ENCODE measurements around the gene ETV2. TPM values are rescaled to one million over a fixed set of nuclear protein-coding genes. Genes with fewer than 3 reads are reported as not detected.

Gene ETV2
- total and polyA plus RNA-seq, 8 donors: 0.55 to 11.7 (median 6.1) TPM; not detected in 3

DNA sequence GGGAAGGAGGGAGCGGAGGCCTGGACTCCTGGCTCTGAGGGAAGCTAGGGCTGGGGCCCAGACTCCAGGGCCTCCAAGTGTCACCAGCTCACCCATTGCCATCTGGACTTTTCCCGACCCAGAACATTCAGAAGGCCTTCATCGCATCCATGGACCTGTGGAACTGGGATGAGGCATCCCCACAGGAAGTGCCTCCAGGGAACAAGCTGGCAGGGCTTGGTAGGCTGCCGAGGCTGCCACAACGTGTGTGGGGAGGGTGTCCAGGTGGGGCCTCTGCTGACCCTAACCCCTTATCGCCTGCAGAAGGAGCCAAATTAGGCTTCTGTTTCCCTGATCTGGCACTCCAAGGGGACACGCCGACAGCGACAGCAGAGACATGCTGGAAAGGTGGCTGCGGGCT, 767 bp downstream of the ETV2 start:
- Histone ChIP-seq H3K36me3 (peaks cover 8 to 12% (median 12%) of the 10 kb centered on the region in 4 donors), H3K4me1 (peaks cover 12 to 45% (median 39%) of the 10 kb centered on the region in 4 donors), H3K27ac (no peak overlapping the region), H3K4me3 (no peak overlapping the region), H3K9me3 (no peaks in the 10 kb centered on the region), H3K27me3 (no peaks in the 10 kb centered on the region)
- intact Hi-C loops (cut with DNase I; ENCODE audit: low total_unique reads): no loop called here
- DNase-seq: no peak
- TF ChIP-seq POLR2A (IDR thresholded peaks at IDR 0.05) (no peak), EP300 (IDR thresholded peaks at IDR 0.05) (no peak), POLR2AphosphoS5 (IDR thresholded peaks at IDR 0.05) (no peak)
- TF ChIP-seq, protein P1, sequence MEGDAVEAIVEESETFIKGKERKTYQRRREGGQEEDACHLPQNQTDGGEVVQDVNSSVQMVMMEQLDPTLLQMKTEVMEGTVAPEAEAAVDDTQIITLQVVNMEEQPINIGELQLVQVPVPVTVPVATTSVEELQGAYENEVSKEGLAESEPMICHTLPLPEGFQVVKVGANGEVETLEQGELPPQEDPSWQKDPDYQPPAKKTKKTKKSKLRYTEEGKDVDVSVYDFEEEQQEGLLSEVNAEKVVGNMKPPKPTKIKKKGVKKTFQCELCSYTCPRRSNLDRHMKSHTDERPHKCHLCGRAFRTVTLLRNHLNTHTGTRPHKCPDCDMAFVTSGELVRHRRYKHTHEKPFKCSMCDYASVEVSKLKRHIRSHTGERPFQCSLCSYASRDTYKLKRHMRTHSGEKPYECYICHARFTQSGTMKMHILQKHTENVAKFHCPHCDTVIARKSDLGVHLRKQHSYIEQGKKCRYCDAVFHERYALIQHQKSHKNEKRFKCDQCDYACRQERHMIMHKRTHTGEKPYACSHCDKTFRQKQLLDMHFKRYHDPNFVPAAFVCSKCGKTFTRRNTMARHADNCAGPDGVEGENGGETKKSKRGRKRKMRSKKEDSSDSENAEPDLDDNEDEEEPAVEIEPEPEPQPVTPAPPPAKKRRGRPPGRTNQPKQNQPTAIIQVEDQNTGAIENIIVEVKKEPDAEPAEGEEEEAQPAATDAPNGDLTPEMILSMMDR (IDR thresholded peaks at IDR 0.05): no peak
- WGBS, 5 donors: 76 to 83% (median 78%) methylated on average over 9 to 10 of the region's 10 CpGs

DNA sequence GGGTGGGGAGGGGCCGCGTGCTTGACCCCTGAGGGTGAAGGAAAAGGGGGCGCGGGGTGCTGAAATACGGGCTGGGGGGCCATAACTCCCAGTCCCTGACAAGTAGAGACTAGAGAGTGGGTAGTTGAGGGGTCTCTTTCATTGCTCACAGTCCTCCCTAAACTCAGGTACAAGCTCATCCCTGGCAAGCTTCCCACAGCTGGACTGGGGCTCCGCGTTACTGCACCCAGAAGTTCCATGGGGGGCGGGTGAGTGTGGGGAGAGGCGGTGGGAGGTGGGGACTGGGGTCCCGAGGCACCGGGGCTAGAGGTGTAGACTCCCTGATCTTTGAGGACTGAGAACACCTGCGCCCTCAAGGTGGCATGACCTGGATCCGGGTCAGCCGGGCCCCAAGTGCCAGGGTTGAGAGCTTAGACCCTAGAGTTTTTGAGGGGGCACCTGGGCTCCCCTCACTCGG, 1.3 kb downstream of the ETV2 start:
- 32 to 38% (median 33%) methylated on average over 11 to 15 of the region's 15 CpGs for WGBS, 5 donors
- TF ChIP-seq POLR2AphosphoS5 (IDR thresholded peaks at IDR 0.05) (no peak), EP300 (IDR thresholded peaks at IDR 0.05) (no peak), POLR2A (IDR thresholded peaks at IDR 0.05) (no peak)
- TF ChIP-seq, protein P1 (IDR thresholded peaks at IDR 0.05): no peak
- peaks cover 3 to 7% (median 6%) of the 10 kb centered on the region in 4 donors for H3K36me3 ChIP-seq
- no peaks in the 10 kb centered on the region for H3K27me3 ChIP-seq
- H3K4me1 ChIP-seq: peaks cover 12 to 50% (median 44%) of the 10 kb centered on the region in 4 donors
- intact Hi-C loops (cut with DNase I; ENCODE audit: low total_unique reads): no loop called here
- peak overlapping the region; percentile 61 to 71 (median 67) for H3K4me3 ChIP-seq
- peak in 1 of 2 donors; percentile 43 for DNase-seq
- H3K27ac ChIP-seq: peak overlapping the region; percentile 88 to 97 (median 94)
- no peaks in the 10 kb centered on the region for H3K9me3 ChIP-seq

DNA sequence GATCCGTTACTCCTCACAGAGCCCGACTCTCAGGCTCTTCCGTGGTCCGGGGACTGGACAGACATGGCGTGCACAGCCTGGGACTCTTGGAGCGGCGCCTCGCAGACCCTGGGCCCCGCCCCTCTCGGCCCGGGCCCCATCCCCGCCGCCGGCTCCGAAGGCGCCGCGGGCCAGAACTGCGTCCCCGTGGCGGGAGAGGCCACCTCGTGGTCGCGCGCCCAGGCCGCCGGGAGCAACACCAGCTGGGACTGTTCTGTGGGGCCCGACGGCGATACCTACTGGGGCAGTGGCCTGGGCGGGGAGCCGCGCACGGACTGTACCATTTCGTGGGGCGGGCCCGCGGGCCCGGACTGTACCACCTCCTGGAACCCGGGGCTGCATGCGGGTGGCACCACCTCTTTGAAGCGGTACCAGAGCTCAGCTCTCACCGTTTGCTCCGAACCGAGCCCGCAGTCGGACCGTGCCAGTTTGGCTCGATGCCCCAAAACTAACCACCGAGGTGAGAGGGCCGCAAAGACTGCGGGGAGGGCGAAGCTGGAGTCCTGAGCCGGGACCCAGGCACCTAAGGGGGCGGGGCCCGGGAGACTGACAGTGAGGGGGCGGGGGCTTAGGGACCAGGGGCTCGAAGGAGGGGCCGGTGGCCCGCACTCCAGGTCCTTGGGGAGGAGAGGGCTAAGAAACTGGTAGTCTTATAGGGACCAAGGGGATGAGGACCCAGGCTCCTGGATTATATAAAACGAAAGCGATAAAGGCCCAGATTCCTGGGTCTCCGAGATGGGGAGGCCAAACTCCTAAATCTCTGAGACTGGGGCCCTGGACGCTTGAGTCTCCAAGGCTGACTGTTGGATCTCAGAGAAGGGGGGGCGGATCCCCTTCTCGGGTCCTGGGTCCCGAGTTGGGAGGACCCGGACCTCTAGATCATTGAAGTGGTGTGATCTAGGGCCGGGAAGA, 2.0 kb downstream of the ETV2 start:
- 0 to 1% (median 1%) methylated on average over 26 to 69 of the region's 69 CpGs for WGBS, 5 donors
- no peaks in the 10 kb centered on the region for H3K9me3 ChIP-seq
- peak; percentile 17 to 93 (median 77) for TF ChIP-seq POLR2AphosphoS5 (IDR thresholded peaks at IDR 0.05)
- TF ChIP-seq EP300 (IDR thresholded peaks at IDR 0.05): no peak
- TF ChIP-seq POLR2A (IDR thresholded peaks at IDR 0.05): peak in 1 of 4 donors; percentile 47
- TF ChIP-seq, protein P1 (IDR thresholded peaks at IDR 0.05): no peak
- H3K4me3 ChIP-seq: peak overlapping the region; percentile 61 to 71 (median 67)
- intact Hi-C loops (cut with DNase I; ENCODE audit: low total_unique reads): no loop called here
- DNase-seq: peak; percentile 90 to 94
- no peaks in the 10 kb centered on the region for H3K27me3 ChIP-seq
- H3K36me3 ChIP-seq: peaks cover 0 to under 1% (median 0%) of the 10 kb centered on the region in 4 donors
- H3K27ac ChIP-seq: peak overlapping the region; percentile 88 to 97 (median 94)
- H3K4me1 ChIP-seq: peaks cover 12 to 52% (median 46%) of the 10 kb centered on the region in 4 donors

DNA sequence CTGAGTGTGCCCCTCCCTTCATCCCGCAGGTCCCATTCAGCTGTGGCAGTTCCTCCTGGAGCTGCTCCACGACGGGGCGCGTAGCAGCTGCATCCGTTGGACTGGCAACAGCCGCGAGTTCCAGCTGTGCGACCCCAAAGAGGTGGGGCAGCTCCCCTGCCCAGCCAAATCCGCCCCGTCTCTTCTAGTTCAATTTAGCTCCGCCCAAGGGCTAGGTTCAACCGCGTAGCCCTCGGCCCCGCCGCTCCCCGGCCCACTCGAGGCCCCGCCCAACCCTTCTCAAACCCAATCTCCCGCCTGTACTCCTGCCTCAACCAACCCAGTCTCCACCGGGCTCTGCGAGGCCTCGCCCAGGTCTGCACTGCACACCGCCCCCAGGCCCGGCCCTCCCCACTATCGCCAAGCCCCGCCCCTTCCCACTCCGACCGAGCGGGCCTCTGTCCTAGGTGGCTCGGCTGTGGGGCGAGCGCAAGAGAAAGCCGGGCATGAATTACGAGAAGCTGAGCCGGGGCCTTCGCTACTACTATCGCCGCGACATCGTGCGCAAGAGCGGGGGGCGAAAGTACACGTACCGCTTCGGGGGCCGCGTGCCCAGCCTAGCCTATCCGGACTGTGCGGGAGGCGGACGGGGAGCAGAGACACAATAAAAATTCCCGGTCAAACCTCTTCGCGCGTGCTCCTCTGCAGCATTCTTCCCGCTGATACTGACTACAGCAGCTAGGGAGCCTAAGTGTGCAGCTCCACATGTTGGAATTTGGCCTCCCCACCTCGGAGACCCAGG, 2.9 kb downstream of the ETV2 start:
- intact Hi-C loops (cut with DNase I; ENCODE audit: low total_unique reads): no loop called here
- peak; percentile 98 for DNase-seq
- WGBS, 5 donors: 0 to 2% (median 1%) methylated on average over 40 to 60 of the region's 60 CpGs

More for the DNA sequence above, 2.9 kb downstream of the ETV2 start:
- Histone ChIP-seq H3K27ac (peak overlapping the region; percentile 88 to 97 (median 94)), H3K36me3 (no peaks in the 10 kb centered on the region), H3K4me1 (peaks cover 19 to 60% (median 54%) of the 10 kb centered on the region in 4 donors), H3K27me3 (no peaks in the 10 kb centered on the region), H3K4me3 (peak overlapping the region; percentile 61 to 71 (median 67)), H3K9me3 (no peaks in the 10 kb centered on the region)
- TF ChIP-seq POLR2A (IDR thresholded peaks at IDR 0.05) (peak in 1 of 4 donors; percentile 24), EP300 (IDR thresholded peaks at IDR 0.05) (no peak), POLR2AphosphoS5 (IDR thresholded peaks at IDR 0.05) (peak; percentile 32 to 68 (median 50))
